ENCODE measurements around the gene CLEC10A. TPM values are rescaled to one million over a fixed set of nuclear protein-coding genes. Genes with fewer than 3 reads are reported as not detected.
A peak's percentile ranks its signal among the peaks of the same experiment; 100 is the strongest.
"Not testable (repeated sequence)": the region's sequence is repeated elsewhere in the genome, so short reads cannot be mapped to it uniquely, and the experiment has no call there.

CLEC10A gene
- total RNA-seq, 4 donors from 2014 or later = 1.8 to 9.9 (median 5.6) TPM

DNA sequence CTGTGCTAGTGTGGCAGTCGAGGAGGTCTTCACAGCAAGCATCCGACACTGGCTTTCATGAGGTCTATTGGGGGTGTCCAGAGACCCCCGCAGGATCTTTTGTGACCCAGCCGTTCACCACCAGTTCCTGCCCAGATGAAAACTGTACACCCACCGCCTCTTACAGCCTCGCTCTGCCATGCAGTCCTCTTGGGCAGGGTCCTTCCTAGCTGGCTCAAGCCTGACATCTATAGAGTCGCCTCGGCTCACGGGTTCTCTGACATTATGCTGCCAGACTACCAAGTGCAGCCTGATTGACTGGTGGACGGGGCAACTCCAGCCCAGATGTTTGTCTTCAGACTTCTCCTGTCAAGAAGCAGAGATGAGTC, 14.6 kb upstream of the CLEC10A start:
- peak in 1 of 3 donors; percentile 40 for DNase-seq
- Histone ChIP-seq H3K27ac (no peak overlapping the region), H3K36me3 (no peaks in the 10 kb centered on the region), H3K27me3 (no peaks in the 10 kb centered on the region), H3K4me1 (no peaks in the 10 kb centered on the region), H3K9me3 (no peaks in the 10 kb centered on the region), H3K4me3 (no peak overlapping the region)
- TF ChIP-seq CTCF (IDR thresholded peaks at IDR 0.05) (no peak), POLR2A (IDR thresholded peaks at IDR 0.05) (no peak)

GRCh38 chr17:7091311-7092005, 11.4 kb upstream of the CLEC10A start:
- H3K4me3 ChIP-seq, H3K9me3 ChIP-seq, H3K27me3 ChIP-seq, H3K27ac ChIP-seq, H3K4me1 ChIP-seq, H3K36me3 ChIP-seq: not testable (repeated sequence)
- DNase-seq = peak in 1 of 3 donors; percentile 36

GRCh38 chr17:7089570-7089969, 9.5 kb upstream of the CLEC10A start:
- not testable (repeated sequence) for H3K27ac ChIP-seq, H3K4me3 ChIP-seq, H3K4me1 ChIP-seq, H3K36me3 ChIP-seq, H3K9me3 ChIP-seq, DNase-seq, H3K27me3 ChIP-seq

GRCh38 chr17:7088442-7088841, 8.4 kb upstream of the CLEC10A start:
- H3K4me3 ChIP-seq, H3K9me3 ChIP-seq: not testable (repeated sequence)

GRCh38 chr17:7084088-7084487, 4.0 kb upstream of the CLEC10A start:
- H3K27me3 ChIP-seq = no peaks in the 10 kb centered on the region
- H3K4me1 ChIP-seq = no peaks in the 10 kb centered on the region
- DNase-seq = no peak
- H3K36me3 ChIP-seq = no peaks in the 10 kb centered on the region
- H3K9me3 ChIP-seq = no peaks in the 10 kb centered on the region
- no peak overlapping the region for H3K27ac ChIP-seq
- no peak for TF ChIP-seq POLR2A (IDR thresholded peaks at IDR 0.05)
- TF ChIP-seq CTCF (IDR thresholded peaks at IDR 0.05) = no peak
- H3K4me3 ChIP-seq = no peak overlapping the region

More at GRCh38 chr17:7088442-7088841, 8.4 kb upstream of the CLEC10A start:
- not testable (repeated sequence) for H3K36me3 ChIP-seq, H3K4me1 ChIP-seq, DNase-seq, H3K27ac ChIP-seq, H3K27me3 ChIP-seq

DNA sequence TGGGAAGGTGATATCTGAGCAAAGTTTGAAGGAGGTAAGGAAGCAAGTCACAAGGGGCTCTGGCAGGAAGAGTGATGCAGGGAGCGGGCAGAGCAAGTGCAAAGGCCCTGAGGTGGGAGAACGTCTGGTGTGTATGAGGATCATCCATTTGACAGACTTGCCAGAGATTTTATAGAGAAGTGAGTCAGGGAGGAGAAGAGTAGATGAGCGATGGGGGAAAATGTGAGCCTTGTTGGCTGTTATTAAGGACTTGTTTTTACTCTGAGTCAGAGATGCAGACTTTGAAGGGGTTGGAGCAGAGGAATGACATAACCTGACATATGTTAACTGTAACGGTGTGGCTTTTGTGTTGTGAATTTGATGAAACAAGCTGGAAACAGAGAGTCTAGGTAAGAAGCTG, 3.5 kb upstream of the CLEC10A start:
- H3K27me3 ChIP-seq = no peaks in the 10 kb centered on the region
- TF ChIP-seq CTCF (IDR thresholded peaks at IDR 0.05) (no peak), POLR2A (IDR thresholded peaks at IDR 0.05) (no peak)

GRCh38 chr17:7081341-7082062, 1.5 kb upstream of the CLEC10A start:
- Histone ChIP-seq H3K27me3 (no peaks in the 10 kb centered on the region), H3K4me3 (no peak overlapping the region), H3K4me1 (no peaks in the 10 kb centered on the region), H3K9me3 (no peaks in the 10 kb centered on the region), H3K27ac (no peak overlapping the region), H3K36me3 (no peaks in the 10 kb centered on the region)
- peak in 2 of 3 donors; percentile 33 to 71 for DNase-seq
- TF ChIP-seq CTCF (IDR thresholded peaks at IDR 0.05) (no peak), POLR2A (IDR thresholded peaks at IDR 0.05) (no peak)

More for the DNA sequence above, 3.5 kb upstream of the CLEC10A start:
- Histone ChIP-seq H3K4me1 (no peaks in the 10 kb centered on the region), H3K4me3 (no peak overlapping the region), H3K36me3 (no peaks in the 10 kb centered on the region), H3K27ac (no peak overlapping the region), H3K9me3 (no peaks in the 10 kb centered on the region)
- DNase-seq = no peak
